ENCODE results near the gene SLCO3A1.

- TF ChIP-seq CTCF (IDR thresholded peaks at IDR 0.05 in 2 of 3, conservative IDR thresholded peaks at IDR 0.05 in 1 of 3; ENCODE audit: borderline replicate concordance in 1 of 3, insufficient read depth in 1 of 3, low read depth in 2 of 3, low read length in 2 of 3) (no peak), POLR2AphosphoS5 (IDR thresholded peaks at IDR 0.05; ENCODE audit: low read depth, low read length) (no peak), POLR2A (IDR thresholded peaks at IDR 0.05; ENCODE audit: borderline replicate concordance, extremely low read depth, insufficient read depth, insufficient read length) (no peak), EZH2 (IDR thresholded peaks at IDR 0.05) (no peak)
These were observed 60.1 kb downstream of the SLCO3A1 start for GRCh38 chr15:91913560-91913959.

Data from HCT116 (cell line).